Parathyroid adenoma (tissue), 2 donors: Measurements from ENCODE around the gene GRM1.

Source experiments
- H2AFZ ChIP-seq: fragments of 300-600 bp; sonication (generic); one replicate; pipeline ENCODE4 v1.7.0; 2017; ENCODE audit warnings: antibody characterized with exemption, mild to moderate bottlenecking
- H3K27ac ChIP-seq: fragments of 300-600 bp; sonication (generic); one replicate; pipeline ENCODE4 v1.7.0; 2017
- H3K27me3 ChIP-seq: fragments of 300-600 bp; sonication (generic); one replicate; pipeline ENCODE4 v1.7.0; 2017; ENCODE audit warnings: low read length; ENCODE audit not compliant: control insufficient read depth, insufficient read depth
- H3K36me3 ChIP-seq: fragments of 300-600 bp; sonication (generic); one replicate; pipeline ENCODE4 v1.7.0; 2017; ENCODE audit warnings: low read length; ENCODE audit not compliant: control insufficient read depth, insufficient read depth
- H3K4me1 ChIP-seq: fragments of 300-600 bp; sonication (generic); one replicate; pipeline ENCODE4 v1.7.0; 2017; ENCODE audit warnings: control low read depth
- H3K4me2 ChIP-seq: fragments of 300-600 bp; sonication (generic); one replicate; pipeline ENCODE4 v1.7.0; 2017; ENCODE audit warnings: low read length
- H3K4me3 ChIP-seq: fragments of 300-600 bp; sonication (generic); one replicate; pipeline ENCODE4 v1.7.0; 2017; ENCODE audit warnings: low read depth, low read length
- H3K79me2 ChIP-seq: fragments of 300-600 bp; sonication (generic); one replicate; pipeline ENCODE4 v1.7.0; 2017; ENCODE audit warnings: control low read depth
- H3K9ac ChIP-seq: fragments of 300-600 bp; sonication (generic); one replicate; pipeline ENCODE4 v1.7.0; 2017; ENCODE audit warnings: mild to moderate bottlenecking
- H3K9me3 ChIP-seq: fragments of 300-600 bp; sonication (generic); one replicate; pipeline ENCODE4 v1.7.0; 2017; ENCODE audit warnings: low read length; ENCODE audit not compliant: control insufficient read depth
- TF ChIP-seq, protein P1 (sequence below): fragments of 300-600 bp; sonication (generic); IDR thresholded peaks from one replicate; pipeline ENCODE4 v1.7.0; 2017; ENCODE audit warnings: antibody characterized with exemption, mild to moderate bottlenecking
- donor health status: primary hyperparathyroidism.

The GRM1 gene

DNA sequence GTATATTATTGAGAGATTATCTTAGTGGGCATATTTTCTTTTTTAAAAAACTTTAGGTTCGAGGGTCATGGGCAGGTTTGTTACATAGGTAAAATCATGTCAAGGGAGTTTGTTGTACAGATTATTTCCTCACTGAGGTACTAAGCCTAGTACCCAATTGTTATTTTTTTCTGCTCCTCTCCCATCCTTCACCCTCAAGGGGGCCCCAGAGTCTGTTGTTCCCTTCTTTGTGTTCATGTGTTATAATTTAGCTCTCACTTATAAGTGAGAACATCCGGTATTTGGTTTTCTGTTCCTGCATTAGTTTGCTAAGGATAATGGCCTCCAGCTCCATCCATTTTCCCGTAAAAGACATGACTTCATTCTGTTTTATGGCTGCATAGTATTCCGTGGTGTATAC is 266.8 kb downstream of the GRM1 start:
- no peaks in the 10 kb centered on the region for H3K79me2 ChIP-seq
- no peak overlapping the region for H2AFZ ChIP-seq
- no peak overlapping the region for H3K27ac ChIP-seq
- no peak overlapping the region for H3K4me3 ChIP-seq
- TF ChIP-seq, protein P1, sequence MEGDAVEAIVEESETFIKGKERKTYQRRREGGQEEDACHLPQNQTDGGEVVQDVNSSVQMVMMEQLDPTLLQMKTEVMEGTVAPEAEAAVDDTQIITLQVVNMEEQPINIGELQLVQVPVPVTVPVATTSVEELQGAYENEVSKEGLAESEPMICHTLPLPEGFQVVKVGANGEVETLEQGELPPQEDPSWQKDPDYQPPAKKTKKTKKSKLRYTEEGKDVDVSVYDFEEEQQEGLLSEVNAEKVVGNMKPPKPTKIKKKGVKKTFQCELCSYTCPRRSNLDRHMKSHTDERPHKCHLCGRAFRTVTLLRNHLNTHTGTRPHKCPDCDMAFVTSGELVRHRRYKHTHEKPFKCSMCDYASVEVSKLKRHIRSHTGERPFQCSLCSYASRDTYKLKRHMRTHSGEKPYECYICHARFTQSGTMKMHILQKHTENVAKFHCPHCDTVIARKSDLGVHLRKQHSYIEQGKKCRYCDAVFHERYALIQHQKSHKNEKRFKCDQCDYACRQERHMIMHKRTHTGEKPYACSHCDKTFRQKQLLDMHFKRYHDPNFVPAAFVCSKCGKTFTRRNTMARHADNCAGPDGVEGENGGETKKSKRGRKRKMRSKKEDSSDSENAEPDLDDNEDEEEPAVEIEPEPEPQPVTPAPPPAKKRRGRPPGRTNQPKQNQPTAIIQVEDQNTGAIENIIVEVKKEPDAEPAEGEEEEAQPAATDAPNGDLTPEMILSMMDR: no peak
- no peaks in the 10 kb centered on the region for H3K9me3 ChIP-seq
- no peaks in the 10 kb centered on the region for H3K27me3 ChIP-seq
- no peak overlapping the region for H3K9ac ChIP-seq
- no peaks in the 10 kb centered on the region for H3K4me1 ChIP-seq
- H3K4me2 ChIP-seq: no peak overlapping the region
- H3K36me3 ChIP-seq: no peaks in the 10 kb centered on the region

DNA sequence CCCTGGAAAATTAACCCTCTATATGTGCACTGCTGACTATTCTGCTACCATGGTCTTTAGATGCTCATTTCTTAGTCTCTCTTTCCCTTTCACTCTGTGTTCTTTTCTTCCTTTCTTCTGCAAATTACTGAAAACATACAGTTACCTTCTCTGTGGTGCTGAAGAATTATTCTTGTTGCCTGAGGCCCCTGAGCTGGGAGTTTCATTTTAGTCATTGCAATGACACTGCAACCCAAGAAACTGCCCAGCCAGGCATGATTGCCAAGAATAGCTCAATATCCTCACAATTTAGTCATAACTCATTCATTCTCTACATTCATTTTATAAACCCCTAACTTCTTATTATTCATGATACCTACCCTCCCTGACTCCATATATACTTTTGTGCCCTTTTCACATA is 269.0 kb downstream of the GRM1 start:
- Histone ChIP-seq H3K27me3 (no peaks in the 10 kb centered on the region), H3K9me3 (no peaks in the 10 kb centered on the region)

DNA sequence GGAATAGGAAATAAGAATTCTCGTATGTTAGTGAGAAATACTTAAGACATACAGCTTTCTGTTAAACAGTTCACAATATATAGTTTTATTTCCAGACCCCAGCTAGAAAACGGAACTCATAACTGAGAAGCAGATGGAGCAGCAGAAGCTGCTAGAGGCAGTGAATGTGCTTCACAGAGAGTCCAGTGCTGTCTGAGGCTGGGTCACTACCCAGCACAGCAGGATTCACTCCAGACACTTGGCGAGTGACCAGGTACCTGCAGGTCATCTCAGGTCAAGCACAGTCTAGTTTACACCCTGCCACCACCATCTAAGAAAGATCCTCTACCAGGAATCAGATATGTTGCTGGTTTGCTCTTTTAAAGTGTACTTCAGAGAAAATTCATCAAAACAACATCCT is 271.7 kb downstream of the GRM1 start:
- TF ChIP-seq, protein P1: no peak
- H3K79me2 ChIP-seq: no peaks in the 10 kb centered on the region
- peak overlapping the region; percentile 11 for H3K27ac ChIP-seq
- peak overlapping the region; percentile 14 for H3K4me2 ChIP-seq
- H3K9me3 ChIP-seq: no peaks in the 10 kb centered on the region
- no peak overlapping the region for H2AFZ ChIP-seq
- H3K4me3 ChIP-seq: no peak overlapping the region
- H3K9ac ChIP-seq: no peak overlapping the region
- no peaks in the 10 kb centered on the region for H3K36me3 ChIP-seq
- peaks cover 32% of the 10 kb centered on the region for H3K4me1 ChIP-seq
- no peaks in the 10 kb centered on the region for H3K27me3 ChIP-seq

More for the DNA sequence above, 269.0 kb downstream of the GRM1 start:
- no peaks in the 10 kb centered on the region for H3K79me2 ChIP-seq
- H3K4me2 ChIP-seq: no peak overlapping the region
- H3K4me3 ChIP-seq: no peak overlapping the region
- H3K4me1 ChIP-seq: peaks cover 14% of the 10 kb centered on the region
- H3K36me3 ChIP-seq: no peaks in the 10 kb centered on the region
- no peak overlapping the region for H3K9ac ChIP-seq
- TF ChIP-seq, protein P1: no peak
- no peak overlapping the region for H3K27ac ChIP-seq
- no peak overlapping the region for H2AFZ ChIP-seq

DNA sequence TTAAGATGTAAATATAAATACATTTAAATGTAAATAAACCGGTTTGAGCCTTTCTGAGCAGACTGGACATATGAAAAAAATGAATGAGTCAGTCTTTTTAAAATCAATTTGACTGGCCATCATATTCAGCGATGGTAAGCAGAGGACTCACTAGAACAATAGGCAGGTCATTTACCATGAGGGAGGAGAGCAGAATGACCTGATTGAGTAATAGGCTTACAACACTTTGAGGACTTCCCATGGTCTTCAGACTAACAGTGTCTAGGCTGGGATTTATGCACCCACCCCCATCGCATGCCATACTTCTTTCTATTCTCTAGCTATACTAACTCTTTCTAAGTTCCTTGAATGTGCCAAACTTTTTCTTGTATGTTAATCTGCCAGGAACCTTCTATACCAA is 272.9 kb downstream of the GRM1 start:
- no peak overlapping the region for H3K4me3 ChIP-seq
- TF ChIP-seq, protein P1: no peak
- no peak overlapping the region for H3K9ac ChIP-seq
- no peaks in the 10 kb centered on the region for H3K79me2 ChIP-seq
- H3K36me3 ChIP-seq: no peaks in the 10 kb centered on the region
- H3K4me2 ChIP-seq: no peak overlapping the region
- no peak overlapping the region for H2AFZ ChIP-seq
- H3K27me3 ChIP-seq: no peaks in the 10 kb centered on the region
- no peaks in the 10 kb centered on the region for H3K9me3 ChIP-seq
- peaks cover 32% of the 10 kb centered on the region for H3K4me1 ChIP-seq
- no peak overlapping the region for H3K27ac ChIP-seq

DNA sequence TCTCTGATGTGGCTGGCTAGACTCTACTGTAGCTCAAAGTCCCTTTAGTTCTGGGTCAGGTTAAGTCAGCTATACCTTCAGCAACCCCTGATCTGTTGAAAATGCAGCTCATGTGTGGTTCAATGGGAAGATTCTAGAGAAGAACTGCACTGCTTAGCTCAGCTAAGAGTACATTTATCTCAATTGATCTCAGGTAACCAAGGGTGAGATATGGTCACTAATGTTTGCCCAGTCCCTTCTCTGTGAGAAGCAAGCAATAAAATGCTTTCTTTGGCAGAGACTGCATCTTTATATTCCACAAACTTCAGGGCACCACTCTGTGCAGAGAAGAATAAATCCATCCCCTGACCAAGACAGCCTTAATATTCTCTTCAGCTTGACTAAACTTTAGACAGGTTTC is 274.1 kb downstream of the GRM1 start:
- H3K9ac ChIP-seq: no peak overlapping the region

More for the DNA sequence above, 274.1 kb downstream of the GRM1 start:
- Histone ChIP-seq H3K4me1 (peaks cover 32% of the 10 kb centered on the region), H2AFZ (peak overlapping the region; percentile 31), H3K9me3 (no peaks in the 10 kb centered on the region), H3K79me2 (no peaks in the 10 kb centered on the region), H3K4me2 (no peak overlapping the region), H3K36me3 (no peaks in the 10 kb centered on the region), H3K27ac (no peak overlapping the region), H3K4me3 (no peak overlapping the region), H3K27me3 (no peaks in the 10 kb centered on the region)
- TF ChIP-seq, protein P1: no peak
